ENCODE measurements around the gene GRID1.

GRCh38 chr10:86334488-86335085, 32.0 kb downstream of the GRID1 start:
- TF ChIP-seq CTCF (IDR thresholded peaks at IDR 0.05) = no peak
- no peak for TF ChIP-seq POLR2A (IDR thresholded peaks at IDR 0.05)

Measured in esophagus squamous epithelium (tissue), 4 donors.